Endothelial cell of umbilical vein (primary cell): ENCODE results near the gene GZMM. TPM values are rescaled to one million over a fixed set of nuclear protein-coding genes. Genes with fewer than 3 reads are reported as not detected.

Source experiments
- BruUV-seq: library from RNA; stranded (reverse); fragments of 400-500 nt; replicated peaks from 2 replicates; lab custom pipeline; 2021; lab: Mats Ljungman, UMichigan
- CTCF ChIA-PET: fragments of 300-600, 350-600 bp; sonication (Branson Sonifier 250); formaldehyde crosslinking; loops from one replicate; lab custom pipeline; 2021; ENCODE audit warnings: antibody characterized with exemption, inconsistent platforms; lab: Charles Lee
- POLR2A ChIA-PET: fragments of 300-600, 350-600 bp; sonication (Branson Sonifier 250); formaldehyde crosslinking; loops from one replicate; lab custom pipeline; 2021; ENCODE audit warnings: antibody characterized with exemption, inconsistent platforms; lab: Charles Lee
- DNase-seq: peaks from one replicate; pipeline ENCODE4 v3.0.0-alpha.2; 2011; ENCODE audit warnings: low read depth, low spot score
- FAIRE-seq: peaks from 2 replicates; lab custom pipeline; 2011; peaks lifted over from hg19 to GRCh38; lab: Jason Lieb, UNC
- H2AFZ ChIP-seq: 2 replicates; pipeline ENCODE4 v1.6.0; 2012; ENCODE audit warnings: low read depth, low read length, control low read depth, inconsistent platforms
- H3K27ac ChIP-seq: 2 replicates; pipeline ENCODE4 v1.5.1; 2011; ENCODE audit warnings: low read depth, mild to moderate bottlenecking, control low read depth, low read length, moderate library complexity; ENCODE audit not compliant: insufficient read depth
- H3K27me3 ChIP-seq, 2 experiments: 2 replicates each; pipeline versions ENCODE4 v1.6.0 to v1.6.1; 2011; ENCODE audit warnings: low read length in 2 of 2, mixed read lengths in 1 of 2; ENCODE audit not compliant: control insufficient read depth in 2 of 2, insufficient read depth in 2 of 2
- H3K36me3 ChIP-seq, 2 experiments: 2 replicates in 1 of 2; 3 replicates in 1 of 2; pipeline ENCODE4 v1.5.1; 2011; ENCODE audit warnings: low read length in 2 of 2, mild to moderate bottlenecking in 1 of 2, moderate library complexity in 1 of 2; ENCODE audit not compliant: control insufficient read depth in 2 of 2, insufficient read depth in 2 of 2; ENCODE audit errors: extremely low read depth in 1 of 2
- H3K4me1 ChIP-seq: 3 replicates; pipeline ENCODE4 v1.5.1; 2011; ENCODE audit warnings: mild to moderate bottlenecking, low read length; ENCODE audit not compliant: control insufficient read depth, insufficient read depth; ENCODE audit errors: extremely low read depth
- H3K4me2 ChIP-seq: 2 replicates; pipeline ENCODE4 v1.6.1; 2011; ENCODE audit warnings: low read length, control low read depth, mixed read lengths; ENCODE audit not compliant: insufficient read depth
- H3K4me3 ChIP-seq, 3 experiments: fragments of 200-600 bp in 1 of 3; sonication (generic), shearing (Covaris generic) in 1 of 3; replicated peaks in 1 of 3; 2 replicates each; pipeline ENCODE4 v1.5.1; 2011 to 2016; ENCODE audit warnings: control low read depth in 3 of 3, low read length in 3 of 3, mild to moderate bottlenecking in 2 of 3, inconsistent platforms in 1 of 3, low read depth in 1 of 3, moderate library complexity in 1 of 3; ENCODE audit not compliant: insufficient read depth in 1 of 3
- H3K79me2 ChIP-seq: 2 replicates; pipeline ENCODE4 v1.6.0; 2012; ENCODE audit warnings: low read length, inconsistent platforms; ENCODE audit not compliant: control insufficient read depth, insufficient read depth
- H3K9ac ChIP-seq: replicated peaks from 2 replicates; pipeline ENCODE3; 2011; ENCODE audit warnings: low read length, control low read depth; ENCODE audit not compliant: insufficient read depth; ENCODE audit errors: extremely low read depth
- H3K9me1 ChIP-seq: replicated peaks from 3 replicates; pipeline ENCODE4 v1.6.0; 2011; ENCODE audit warnings: mild to moderate bottlenecking, low read length; ENCODE audit not compliant: control insufficient read depth, insufficient read depth; ENCODE audit errors: extremely low read depth
- H3K9me3 ChIP-seq: replicated peaks from 2 replicates; pipeline ENCODE4 v1.5.1; 2012; ENCODE audit warnings: low read length, inconsistent platforms; ENCODE audit not compliant: control insufficient read depth, insufficient read depth
- H4K20me1 ChIP-seq: replicated peaks from 2 replicates; pipeline ENCODE3; 2011; ENCODE audit warnings: mild to moderate bottlenecking, low read length; ENCODE audit not compliant: control insufficient read depth, insufficient read depth; ENCODE audit errors: extremely low read depth
- CTCF ChIP-seq, 2 donors: IDR thresholded peaks; 1 replicate in 1 of 2; 2 replicates in 1 of 2; pipeline ENCODE4 v1.5.1; 2011; ENCODE audit warnings: low read length in 2 of 2, mild to moderate bottlenecking in 2 of 2, moderate library complexity in 2 of 2, control low read depth in 1 of 2, inconsistent platforms in 1 of 2, low read depth in 1 of 2; ENCODE audit not compliant: insufficient read depth in 1 of 2; ENCODE audit errors: extremely low read depth in 1 of 2
- EZH2 ChIP-seq: IDR thresholded peaks from 2 replicates; pipeline ENCODE4 v1.6.1; 2012; ENCODE audit warnings: borderline replicate concordance, low read depth, mild to moderate bottlenecking, moderate library complexity, low read length, inconsistent platforms; ENCODE audit not compliant: severe bottlenecking
- FOS ChIP-seq: IDR thresholded peaks from 2 replicates; pipeline ENCODE4 v1.6.1; 2011; ENCODE audit warnings: mild to moderate bottlenecking, low read length, moderate library complexity, borderline replicate concordance; ENCODE audit not compliant: insufficient read depth
- GATA2 ChIP-seq: IDR thresholded peaks from 2 replicates; pipeline ENCODE4 v1.7.0; 2011; ENCODE audit warnings: low read depth, mild to moderate bottlenecking, moderate library complexity, mixed read lengths, low read length; ENCODE audit not compliant: insufficient read length, insufficient read depth
- JUN ChIP-seq: IDR thresholded peaks from 2 replicates; pipeline ENCODE4 v1.6.1; 2011; ENCODE audit warnings: borderline replicate concordance, low read depth; ENCODE audit not compliant: insufficient read length, insufficient read depth
- MAX ChIP-seq: IDR thresholded peaks from 2 replicates; pipeline ENCODE4 v1.6.1; 2011; ENCODE audit not compliant: insufficient read depth, insufficient read length
- MYC ChIP-seq: IDR thresholded peaks from one replicate; pipeline ENCODE4 v1.6.1; 2011; ENCODE audit warnings: mild to moderate bottlenecking, low read depth, low read length
- POLR2A ChIP-seq: IDR thresholded peaks from 2 replicates; pipeline ENCODE4 v1.6.1; 2012; ENCODE audit warnings: low read depth, mild to moderate bottlenecking, control low read depth, low read length
- POLR2AphosphoS5 ChIP-seq: IDR thresholded peaks from 2 replicates; pipeline ENCODE4 v1.6.1; 2012; ENCODE audit warnings: low read depth, mild to moderate bottlenecking, control low read depth, low read length, moderate library complexity; ENCODE audit not compliant: insufficient read depth
- dilution Hi-C: fragments of 300-500 bp; cut with MboI; formaldehyde crosslinking; loops from one replicate; pipeline ENCODE4 v1.15.0; 2019; ENCODE audit warnings: low sequenced_read_pairs; ENCODE audit not compliant: extremely low pct_ligation_motif_present
- intact Hi-C: fragments of 100-400 bp; cut with micrococcal nuclease; formaldehyde crosslinking; loops from one replicate; pipeline ENCODE4 v1.10.0; 2022
- polyA plus RNA-seq, 4 experiments: library from polyadenylated mRNA; depleted of rRNA in 3 of 4; stranded (reverse) in 3 of 4; unstranded in 1 of 4; fragments of >200 nt; gene quantifications; 2 replicates each; pipeline versions ENCODE4 v1.2.1 to v1.2.3, GENCODE V29; 2011 to 2012; ENCODE audit warnings: missing spikeins in 1 of 4
- total RNA-seq: library from RNA; stranded (reverse); gene quantifications from 2 replicates; pipeline ENCODE4 v1.2.3, GENCODE V29; 2021

The GZMM gene
- total and polyA plus RNA-seq, 2 donors (not counting 3 experiments of a cell fraction or from before 2014, with no cell fraction given): not detected

GRCh38 chr19:496112-496665, 47.7 kb upstream of the GZMM start, which contains the start of gene MADCAM1:
TSS of gene MADCAM1 (plus strand) at chr19:496486. CDS start at chr19:496500, 14 bp downstream.
- Histone ChIP-seq H2AFZ (no peak within 1 kb of the TSS), H4K20me1 (no peaks in the 10 kb centered on the region), H3K9ac (no peak within 1 kb of the TSS), H3K4me3 (no peak within 1 kb of the TSS), H3K27ac (no peak within 1 kb of the TSS), H3K4me2 (no peak within 1 kb of the TSS), H3K79me2 (no peaks in the 10 kb centered on the region), H3K9me1 (no peaks in the 10 kb centered on the region), H3K9me3 (no peaks in the 10 kb centered on the region), H3K36me3 (no peaks in the 10 kb centered on the region), H3K4me1 (no peaks in the 10 kb centered on the region), H3K27me3 (peaks cover 9 to 12% of the 10 kb centered on the region in 2 experiments)
- ChIA-PET CTCF (interaction anchor here (1.1 to 2.7 kb wide), 7 partner anchors 9 to 123 kb away, joined by 3 to 28 read pairs (median 4); no protein-coding TSS in a partner anchor), POLR2A (no interaction called here)
- TF ChIP-seq FOS (no peak), MYC (no peak), GATA2 (no peak), JUN (no peak), EZH2 (no peak), CTCF (IDR thresholded peaks at IDR 0.05; ENCODE audit: extremely low read depth in 1 of 2, insufficient read depth in 1 of 2, low read depth in 1 of 2, low read length in 2 of 2) (no peak), POLR2A (no peak), MAX (no peak), POLR2AphosphoS5 (no peak)
- DNase-seq (no peak), FAIRE-seq (no peak)
- dilution Hi-C loops: no loop called here
- no TSS peak for BruUV-seq
- intact Hi-C loops: no loop called here
